Cardiac muscle cell (in vitro differentiated cells and primary cell): ENCODE measurements around the gene CCDC102A. TPM values are rescaled to one million over a fixed set of nuclear protein-coding genes. Genes with fewer than 3 reads are reported as not detected.
"Not testable (repeated sequence)": the region's sequence is repeated elsewhere in the genome, so short reads cannot be mapped to it uniquely, and the experiment has no call there.

ENCODE experiments used
- DNase-seq, 2 donors: peaks; one replicate each; pipeline versions ENCODE4 v3.0.0 to v3.0.0-alpha.2; 2010 to 2017; ENCODE audit warnings: low read depth in 1 of 2, low spot score in 1 of 2
- H3K27ac ChIP-seq: fragments of 200-600 bp; sonication (generic); 2 replicates; pipeline ENCODE4 v1.5.1; 2016
- H3K27me3 ChIP-seq: fragments of 200-600 bp; sonication (generic); 2 replicates; pipeline ENCODE4 v1.6.0; 2016; ENCODE audit warnings: control low read depth
- H3K36me3 ChIP-seq: fragments of 200-600 bp; sonication (generic); 2 replicates; pipeline ENCODE4 v1.5.1; 2016; ENCODE audit warnings: control low read depth
- H3K4me1 ChIP-seq: fragments of 200-600 bp; sonication (generic); 2 replicates; pipeline ENCODE4 v1.8.1; 2017; ENCODE audit warnings: low read depth, mild to moderate bottlenecking, mixed run types
- H3K4me3 ChIP-seq: fragments of 200-600 bp; sonication (generic); 2 replicates; pipeline ENCODE4 v1.5.1; 2016; ENCODE audit warnings: mild to moderate bottlenecking
- H3K9me3 ChIP-seq: fragments of 200-600 bp; sonication (generic); 2 replicates; pipeline ENCODE4 v1.5.1; 2017; ENCODE audit warnings: low read depth, mild to moderate bottlenecking, control low read depth
- CTCF ChIP-seq: IDR thresholded peaks from 2 replicates; pipeline ENCODE4 v1.5.1; 2012; ENCODE audit warnings: low read depth, mild to moderate bottlenecking, low read length
- polyA plus RNA-seq: library from polyadenylated mRNA; unstranded; fragments of >200 nt; fragmentation: Nextera tagmentation; extraction: Ambion mirVana; gene quantifications from 2 replicates; pipeline ENCODE4 v1.2.1, GENCODE V29; 2016
- total RNA-seq: library from RNA; depleted of rRNA; stranded (reverse); fragments of >200 nt; gene quantifications from 2 replicates; pipeline ENCODE4 v1.2.3, GENCODE V29; 2016

CCDC102A gene
- total and polyA plus RNA-seq, 2 experiments from 2014 or later = 30.1 to 51.9 TPM

DNA sequence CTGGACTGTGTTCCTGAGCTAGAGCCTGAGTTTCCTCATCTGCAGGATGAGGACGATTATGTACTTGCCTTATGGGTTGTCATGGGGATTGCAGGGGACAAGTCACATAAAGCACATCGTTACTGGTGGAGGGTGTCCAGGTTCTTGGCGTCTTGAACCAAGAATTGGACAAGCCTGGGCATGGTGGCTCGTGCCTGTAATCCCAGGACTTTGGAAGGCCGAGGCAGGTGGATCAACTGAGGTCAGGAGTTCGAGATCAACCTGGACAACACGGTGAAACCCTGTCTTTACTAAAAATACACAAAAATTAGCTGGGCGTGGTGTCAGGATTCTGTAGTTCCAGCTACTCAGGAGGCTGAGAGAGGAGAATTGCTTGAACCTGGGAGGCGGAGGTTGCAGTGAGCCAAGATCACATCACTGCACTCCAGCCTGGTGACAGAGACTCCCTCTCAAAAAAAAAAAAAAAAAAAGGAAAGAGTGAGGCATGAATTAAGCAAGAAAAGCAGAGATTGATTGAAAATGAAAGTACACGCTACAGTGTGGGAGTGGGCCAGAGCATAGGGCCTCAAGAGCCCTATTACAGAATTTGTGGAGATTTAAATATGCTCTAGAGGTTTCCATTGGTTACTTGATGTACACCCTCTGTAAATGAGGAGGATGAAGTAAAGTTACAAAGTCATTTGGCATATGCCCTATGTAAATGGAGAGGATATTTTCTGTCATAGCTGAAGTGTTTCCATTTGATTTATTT lies 36.8 kb upstream of the CCDC102A start:
- DNase-seq = no peak
- Histone ChIP-seq H3K27me3 (no peaks in the 10 kb centered on the region), H3K4me3 (no peak overlapping the region), H3K9me3 (no peaks in the 10 kb centered on the region), H3K36me3 (no peaks in the 10 kb centered on the region), H3K27ac (no peak overlapping the region), H3K4me1 (peaks cover 7% of the 10 kb centered on the region)
- no peak for TF ChIP-seq CTCF

DNA sequence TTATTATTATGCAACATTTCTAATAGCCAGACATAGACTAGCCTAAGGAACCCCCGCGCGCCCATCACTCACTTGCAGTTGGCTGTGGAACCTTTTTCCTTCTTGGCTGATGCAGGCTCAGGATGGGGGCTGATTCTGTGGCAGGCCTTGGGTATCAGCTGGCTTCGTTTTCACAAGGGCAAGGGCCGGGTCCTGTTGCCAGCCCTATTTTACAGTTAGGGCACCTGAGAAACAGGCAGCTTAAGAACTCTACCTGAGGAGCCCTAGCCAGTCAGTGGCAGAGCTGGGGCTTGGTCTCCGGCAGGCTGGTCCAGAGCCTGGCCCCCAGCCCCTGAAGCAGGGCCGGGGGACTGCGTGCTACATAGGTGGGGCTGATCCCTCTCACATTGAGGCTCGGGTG lies 34.7 kb upstream of the CCDC102A start:
- H3K27me3 ChIP-seq = no peaks in the 10 kb centered on the region
- no peak overlapping the region for H3K27ac ChIP-seq
- H3K36me3 ChIP-seq = no peaks in the 10 kb centered on the region
- no peak for TF ChIP-seq CTCF
- H3K9me3 ChIP-seq = no peaks in the 10 kb centered on the region
- no peak overlapping the region for H3K4me3 ChIP-seq
- no peaks in the 10 kb centered on the region for H3K4me1 ChIP-seq
- DNase-seq = no peak

GRCh38 chr16:57570301-57571070 lies 34.1 kb upstream of the CCDC102A start:
- Histone ChIP-seq H3K4me1 (no peaks in the 10 kb centered on the region), H3K36me3 (no peaks in the 10 kb centered on the region), H3K4me3 (no peak overlapping the region), H3K27ac (no peak overlapping the region), H3K27me3 (no peaks in the 10 kb centered on the region), H3K9me3 (no peaks in the 10 kb centered on the region)
- TF ChIP-seq CTCF = no peak
- no peak for DNase-seq

- Histone ChIP-seq H3K27ac (no peak overlapping the region), H3K9me3 (no peaks in the 10 kb centered on the region), H3K27me3 (no peaks in the 10 kb centered on the region), H3K4me1 (no peaks in the 10 kb centered on the region), H3K4me3 (no peak overlapping the region), H3K36me3 (no peaks in the 10 kb centered on the region)
- no peak for TF ChIP-seq CTCF
- DNase-seq = no peak
These were observed 33.1 kb upstream of the CCDC102A start for GRCh38 chr16:57569306-57569946.

GRCh38 chr16:57568772-57569171 lies 32.4 kb upstream of the CCDC102A start:
- not testable (repeated sequence) for H3K9me3 ChIP-seq, DNase-seq, H3K4me3 ChIP-seq, H3K4me1 ChIP-seq, H3K36me3 ChIP-seq, H3K27me3 ChIP-seq, H3K27ac ChIP-seq
